PC-3 (cell line): ENCODE data around the gene ADK. TPM values are rescaled to one million over a fixed set of nuclear protein-coding genes. Genes with fewer than 3 reads are reported as not detected.
"Not testable (repeated sequence)": the region's sequence is repeated elsewhere in the genome, so short reads cannot be mapped to it uniquely, and the experiment has no call there.

Source experiments
- ATAC-seq: fragments of 200-7000 bp; cut with Tn5 transposase; 2 replicates; pipeline ENCODE4 v1.9.1; 2020; ENCODE audit warnings: mild to moderate bottlenecking, moderate library complexity
- BruUV-seq: library from RNA; stranded (reverse); fragments of 400-500 nt; replicated peaks from 2 replicates; lab custom pipeline; 2021; lab: Mats Ljungman, UMichigan
- CTCF ChIA-PET: fragments of 300-600 bp; sonication (Branson Sonifier 250); formaldehyde crosslinking; loops from one replicate; lab custom pipeline; 2022; ENCODE audit warnings: antibody characterized with exemption; lab: Charles Lee
- POLR2A ChIA-PET: fragments of 300-600 bp; sonication (Branson Sonifier 250); formaldehyde crosslinking; loops from one replicate; lab custom pipeline; 2022; ENCODE audit warnings: antibody characterized with exemption; ENCODE audit not compliant: unreplicated experiment; lab: Charles Lee
- DNase-seq: peaks from one replicate; pipeline ENCODE4 v3.0.0-alpha.2; 2015
- H2AFZ ChIP-seq: fragments of 300-600 bp; sonication (generic); 2 replicates; pipeline ENCODE4 v1.6.0; 2016; ENCODE audit warnings: antibody characterized with exemption, low read length
- H3F3A ChIP-seq: fragments of 300-600 bp; sonication (generic); one replicate; pipeline ENCODE4 v1.6.0; 2017; ENCODE audit warnings: antibody characterized with exemption, low read length, control low read depth, mild to moderate bottlenecking; ENCODE audit not compliant: unreplicated experiment
- H3K27ac ChIP-seq: fragments of 300-600 bp; sonication (generic); 2 replicates; pipeline ENCODE4 v1.5.1; 2016; ENCODE audit warnings: mild to moderate bottlenecking, low read length
- H3K27me3 ChIP-seq: fragments of 300-600 bp; sonication (generic); 2 replicates; pipeline ENCODE4 v1.6.1; 2016; ENCODE audit warnings: low read length, mixed read lengths
- H3K36me3 ChIP-seq: fragments of 300-600 bp; sonication (generic); 2 replicates; pipeline ENCODE4 v1.6.1; 2016; ENCODE audit warnings: low read depth, mixed run types, low read length, mixed read lengths
- H3K4me1 ChIP-seq: fragments of 300-600 bp; sonication (generic); 2 replicates; pipeline ENCODE4 v1.5.1; 2016; ENCODE audit warnings: low read length; ENCODE audit not compliant: insufficient read depth
- H3K4me2 ChIP-seq: fragments of 300-600 bp; sonication (generic); 2 replicates; pipeline ENCODE4 v1.6.0; 2016; ENCODE audit warnings: low read length
- H3K4me3 ChIP-seq: fragments of 300-600 bp; sonication (generic); 2 replicates; pipeline ENCODE4 v1.5.1; 2016; ENCODE audit warnings: mild to moderate bottlenecking, low read length, mixed read lengths
- H3K79me2 ChIP-seq: fragments of 300-600 bp; sonication (generic); 2 replicates; pipeline ENCODE4 v1.6.1; 2017; ENCODE audit warnings: low read length, mixed read lengths
- H3K9ac ChIP-seq: fragments of 300-600 bp; sonication (generic); 2 replicates; pipeline ENCODE4 v1.6.0; 2016; ENCODE audit warnings: mild to moderate bottlenecking, low read length
- H3K9me2 ChIP-seq: fragments of 300-600 bp; sonication (generic); replicated peaks from 2 replicates; pipeline ENCODE4 v1.6.1; 2016; ENCODE audit warnings: mixed run types, low read length, mixed read lengths
- H3K9me3 ChIP-seq: fragments of 300-600 bp; sonication (generic); 2 replicates; pipeline ENCODE4 v1.6.1; 2016; ENCODE audit warnings: low read length, mixed read lengths
- H4K20me1 ChIP-seq: fragments of 300-600 bp; sonication (generic); 2 replicates; pipeline ENCODE4 v1.6.1; 2016; ENCODE audit warnings: low read length, mixed read lengths
- EZH2 ChIP-seq: fragments of 300-600 bp; sonication (generic); IDR thresholded peaks from one replicate; pipeline ENCODE4 v1.6.1; 2017; ENCODE audit warnings: antibody characterized with exemption, mild to moderate bottlenecking, low read length; ENCODE audit not compliant: unreplicated experiment
- EZH2phosphoT487 ChIP-seq: fragments of 300-600 bp; sonication (generic); IDR thresholded peaks from 2 replicates; pipeline ENCODE4 v1.6.1; 2018; ENCODE audit warnings: mild to moderate bottlenecking, antibody characterized with exemption, low read length, borderline replicate concordance
- intact Hi-C: fragments of 100-400 bp; cut with micrococcal nuclease; formaldehyde crosslinking; loops from 2 replicates; pipeline ENCODE4 v1.9.0; 2023
- total RNA-seq: library from RNA; depleted of rRNA; stranded (reverse); fragments of >200 nt; gene quantifications from 2 replicates; pipeline ENCODE4 v1.2.3, GENCODE V29; 2014
- TF ChIP-seq, protein P1 (sequence below): fragments of 300-600 bp; sonication (generic); conservative IDR thresholded peaks from 2 replicates; pipeline ENCODE4 v1.5.1; 2017; ENCODE audit warnings: antibody characterized with exemption, low read depth, mild to moderate bottlenecking, low read length

The ADK gene
- total RNA-seq, 1 experiment from 2014 or later, result 256 TPM

DNA sequence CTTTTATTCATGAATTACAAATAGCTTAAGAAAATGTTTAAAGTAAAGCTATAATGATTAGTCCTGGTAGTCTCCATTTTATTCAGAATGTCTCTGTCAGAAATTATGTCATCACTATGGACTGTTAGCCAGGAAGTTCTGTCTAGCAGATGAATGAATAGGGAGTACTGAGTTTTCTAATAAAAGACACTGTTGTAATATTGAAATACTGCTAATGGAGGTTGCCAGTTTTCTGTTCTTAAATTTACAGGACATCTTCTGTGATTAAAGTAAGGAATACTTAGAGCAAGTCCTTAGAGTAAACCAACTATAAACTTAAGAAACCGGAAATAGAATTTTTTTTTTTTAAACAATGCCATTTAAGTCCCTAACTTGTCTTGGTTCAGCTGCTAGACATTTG, 309.8 kb downstream of the ADK start:
- BruUV-seq, result no TSS peak
- H3K4me3 ChIP-seq, result no peak overlapping the region
- H3K36me3 ChIP-seq, result peaks cover 6% of the 10 kb centered on the region; the same call in 1 of the 2 replicates
- no peak overlapping the region for H2AFZ ChIP-seq
- no peak overlapping the region for H3K9ac ChIP-seq
- H3K27me3 ChIP-seq, result no peaks in the 10 kb centered on the region
- H3K9me2 ChIP-seq, result no peaks in the 10 kb centered on the region
- TF ChIP-seq, protein P1, sequence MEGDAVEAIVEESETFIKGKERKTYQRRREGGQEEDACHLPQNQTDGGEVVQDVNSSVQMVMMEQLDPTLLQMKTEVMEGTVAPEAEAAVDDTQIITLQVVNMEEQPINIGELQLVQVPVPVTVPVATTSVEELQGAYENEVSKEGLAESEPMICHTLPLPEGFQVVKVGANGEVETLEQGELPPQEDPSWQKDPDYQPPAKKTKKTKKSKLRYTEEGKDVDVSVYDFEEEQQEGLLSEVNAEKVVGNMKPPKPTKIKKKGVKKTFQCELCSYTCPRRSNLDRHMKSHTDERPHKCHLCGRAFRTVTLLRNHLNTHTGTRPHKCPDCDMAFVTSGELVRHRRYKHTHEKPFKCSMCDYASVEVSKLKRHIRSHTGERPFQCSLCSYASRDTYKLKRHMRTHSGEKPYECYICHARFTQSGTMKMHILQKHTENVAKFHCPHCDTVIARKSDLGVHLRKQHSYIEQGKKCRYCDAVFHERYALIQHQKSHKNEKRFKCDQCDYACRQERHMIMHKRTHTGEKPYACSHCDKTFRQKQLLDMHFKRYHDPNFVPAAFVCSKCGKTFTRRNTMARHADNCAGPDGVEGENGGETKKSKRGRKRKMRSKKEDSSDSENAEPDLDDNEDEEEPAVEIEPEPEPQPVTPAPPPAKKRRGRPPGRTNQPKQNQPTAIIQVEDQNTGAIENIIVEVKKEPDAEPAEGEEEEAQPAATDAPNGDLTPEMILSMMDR, result no peak
- TF ChIP-seq EZH2 (no peak), EZH2phosphoT487 (no peak)
- ATAC-seq (peak; percentile 66), DNase-seq (no peak)
- no peaks in the 10 kb centered on the region for H3K9me3 ChIP-seq
- POLR2A ChIA-PET, result no interaction called here
- peaks cover 3% of the 10 kb centered on the region for H3F3A ChIP-seq
- no peaks in the 10 kb centered on the region for H3K79me2 ChIP-seq
- no peak overlapping the region for H3K27ac ChIP-seq
- no peak overlapping the region for H3K4me2 ChIP-seq
- CTCF ChIA-PET, result interaction anchor here (0.5 kb wide), 1 partner anchor 206 kb away, joined by 3 read pairs; no protein-coding TSS in a partner anchor
- no peaks in the 10 kb centered on the region for H3K4me1 ChIP-seq
- no peaks in the 10 kb centered on the region for H4K20me1 ChIP-seq
- intact Hi-C loops, result loop anchor here (1.0 kb wide), 1 partner anchor 87 kb away; no protein-coding TSS in a partner anchor

- intact Hi-C loops, result no loop called here
- H3K4me3 ChIP-seq, result no peak overlapping the region
- peaks cover 22% of the 10 kb centered on the region for H3K36me3 ChIP-seq
- H3K9me3 ChIP-seq, result no peaks in the 10 kb centered on the region
- no peak overlapping the region for H2AFZ ChIP-seq
- no peak overlapping the region for H3K27ac ChIP-seq
- DNase-seq (peak; percentile 51), ATAC-seq (peak; percentile 51)
- no peaks in the 10 kb centered on the region for H4K20me1 ChIP-seq
- 0 out of 2 replicates have a peak, but pooled peaks cover 6% of the 10 kb centered on the region for H3K79me2 ChIP-seq
- POLR2A ChIA-PET, result no interaction called here
- CTCF ChIA-PET, result no interaction called here
- H3K9ac ChIP-seq, result no peak overlapping the region
- no peaks in the 10 kb centered on the region for H3F3A ChIP-seq
- no peak for TF ChIP-seq EZH2
- no peak for TF ChIP-seq EZH2phosphoT487
- TF ChIP-seq, protein P1, result no peak
- H3K4me1 ChIP-seq, result no peaks in the 10 kb centered on the region
- no peaks in the 10 kb centered on the region for H3K27me3 ChIP-seq
- no peaks in the 10 kb centered on the region for H3K9me2 ChIP-seq
- no TSS peak for BruUV-seq
- no peak overlapping the region for H3K4me2 ChIP-seq
Measured at GRCh38 chr10:74474022-74474713, 323.1 kb downstream of the ADK start.

DNA sequence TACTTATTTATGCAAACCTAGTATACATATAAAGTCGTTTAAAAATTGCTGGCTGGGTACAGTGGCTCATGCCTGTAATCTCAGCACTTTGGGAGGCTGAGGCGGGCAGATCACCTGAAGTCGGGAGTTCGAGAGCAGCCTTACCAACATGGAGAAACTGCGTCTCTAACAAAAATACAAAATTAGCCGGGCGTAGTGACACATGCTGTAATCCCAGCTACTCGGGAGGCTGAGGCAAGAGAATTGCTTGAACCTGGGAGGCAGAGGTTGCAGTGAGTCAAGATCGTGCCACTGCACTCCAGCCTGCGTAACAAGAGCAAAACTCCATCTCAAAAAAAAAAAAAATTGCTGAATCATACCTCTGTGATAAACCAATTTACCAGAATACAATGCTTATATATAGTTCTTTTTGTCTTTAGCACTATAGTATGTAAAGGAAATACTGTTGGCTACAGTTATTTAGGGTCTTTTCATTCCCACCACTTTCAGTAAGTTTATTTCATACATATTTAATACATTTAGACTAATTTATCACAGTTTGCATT, 325.2 kb downstream of the ADK start:
- POLR2A ChIA-PET, CTCF ChIA-PET, H3K4me3 ChIP-seq, H3K9me3 ChIP-seq, H4K20me1 ChIP-seq, H3K79me2 ChIP-seq, H3K4me1 ChIP-seq, H3K9ac ChIP-seq, DNase-seq, H3K9me2 ChIP-seq, H3F3A ChIP-seq, intact Hi-C loops, BruUV-seq, H3K27ac ChIP-seq, ATAC-seq, H3K4me2 ChIP-seq, H2AFZ ChIP-seq, H3K27me3 ChIP-seq: not testable (repeated sequence)
- H3K36me3 ChIP-seq, result peaks cover 16% of the 10 kb centered on the region
